Mucosa of stomach (tissue), 1 donor: ENCODE results near the gene PSMC3IP.
"Not testable (repeated sequence)": the region's sequence is repeated elsewhere in the genome, so short reads cannot be mapped to it uniquely, and the experiment has no call there.

Experiments
- H3K27me3 ChIP-seq: one replicate; pipeline ENCODE4 v1.7.0; 2013; ENCODE audit warnings: mild to moderate bottlenecking, low read length; ENCODE audit not compliant: control insufficient read depth, insufficient read depth
- H3K36me3 ChIP-seq: one replicate; pipeline ENCODE4 v1.7.0; 2013; ENCODE audit warnings: low read length; ENCODE audit not compliant: control insufficient read depth, insufficient read depth
- H3K4me1 ChIP-seq: one replicate; pipeline ENCODE4 v1.7.0; 2013; ENCODE audit warnings: mild to moderate bottlenecking, low read length; ENCODE audit not compliant: control insufficient read depth, insufficient read depth
- H3K4me3 ChIP-seq: one replicate; pipeline ENCODE4 v1.7.0; 2013; ENCODE audit warnings: low read length
- H3K9ac ChIP-seq: one replicate; pipeline ENCODE4 v1.7.0; 2013; ENCODE audit warnings: mild to moderate bottlenecking, low read length, moderate library complexity
- H3K9me3 ChIP-seq: one replicate; pipeline ENCODE4 v1.7.0; 2013; ENCODE audit warnings: mild to moderate bottlenecking, low read length, moderate library complexity; ENCODE audit not compliant: control insufficient read depth
- donor health status: Pancreatic carcinoma.

Gene PSMC3IP

DNA sequence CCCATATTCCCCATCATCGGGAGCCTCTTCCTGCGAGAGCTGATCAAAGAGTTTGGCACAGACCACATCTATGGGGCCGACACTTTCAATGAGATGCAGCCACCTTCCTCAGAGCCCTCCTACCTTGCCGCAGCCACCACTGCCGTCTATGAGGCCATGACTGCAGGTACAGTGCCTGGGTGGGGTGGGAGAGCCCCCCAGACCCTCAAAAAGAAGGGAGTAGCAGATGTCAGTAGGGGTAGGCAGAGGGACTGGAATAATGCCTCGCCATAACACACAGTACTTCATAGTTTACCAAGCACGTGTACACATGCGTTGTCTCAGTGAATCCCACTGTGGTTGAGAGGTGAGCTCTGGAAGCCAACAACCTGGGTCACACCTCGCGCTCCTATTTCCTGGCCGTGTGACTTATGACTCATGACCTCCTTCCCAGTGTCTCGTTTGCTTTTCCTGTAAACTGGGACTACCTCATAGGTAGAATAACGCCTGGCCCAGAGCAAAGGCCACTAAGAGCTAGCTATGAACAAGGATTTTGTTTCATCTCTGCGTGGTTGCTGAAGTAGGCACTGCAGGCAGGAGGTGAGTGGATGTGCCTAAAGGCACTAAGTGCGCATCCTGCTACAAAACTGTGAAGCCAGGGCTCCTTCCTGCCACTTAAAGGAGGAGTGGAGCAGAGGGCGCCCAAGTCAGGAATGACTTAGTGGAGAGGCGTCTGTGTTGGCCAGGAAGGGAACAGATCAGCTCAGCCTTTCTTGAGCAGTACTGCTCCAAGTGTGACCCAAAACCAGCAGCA is 36.3 kb downstream of the PSMC3IP start:
- Histone ChIP-seq H3K36me3 (no peaks in the 10 kb centered on the region), H3K4me3 (no peak overlapping the region), H3K9me3 (no peaks in the 10 kb centered on the region), H3K4me1 (peaks cover 31% of the 10 kb centered on the region), H3K27me3 (no peaks in the 10 kb centered on the region), H3K9ac (peak overlapping the region; percentile 49)

DNA sequence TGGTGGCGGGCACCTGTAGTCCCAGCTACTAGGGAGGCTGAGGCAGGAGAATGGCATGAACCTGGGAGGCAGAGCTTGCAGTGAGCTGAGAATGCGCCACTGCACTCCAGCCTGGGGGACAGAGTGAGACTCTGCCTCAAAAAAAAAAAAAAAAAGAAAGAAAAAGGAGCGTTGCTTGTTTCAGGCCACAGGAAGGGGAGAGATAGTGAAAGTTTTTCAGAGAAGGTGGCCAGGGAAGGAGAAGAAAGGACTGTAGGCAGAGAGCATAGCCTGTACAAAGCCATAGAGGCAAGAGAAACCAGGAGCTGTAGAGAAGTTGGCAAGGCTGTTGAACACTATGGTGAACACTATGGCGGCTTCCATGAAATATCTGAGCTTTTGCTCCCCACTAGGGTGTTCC is 37.0 kb downstream of the PSMC3IP start:
- H3K4me1 ChIP-seq = peaks cover 35% of the 10 kb centered on the region
- H3K27me3 ChIP-seq, H3K4me3 ChIP-seq, H3K9me3 ChIP-seq, H3K9ac ChIP-seq, H3K36me3 ChIP-seq: not testable (repeated sequence)

DNA sequence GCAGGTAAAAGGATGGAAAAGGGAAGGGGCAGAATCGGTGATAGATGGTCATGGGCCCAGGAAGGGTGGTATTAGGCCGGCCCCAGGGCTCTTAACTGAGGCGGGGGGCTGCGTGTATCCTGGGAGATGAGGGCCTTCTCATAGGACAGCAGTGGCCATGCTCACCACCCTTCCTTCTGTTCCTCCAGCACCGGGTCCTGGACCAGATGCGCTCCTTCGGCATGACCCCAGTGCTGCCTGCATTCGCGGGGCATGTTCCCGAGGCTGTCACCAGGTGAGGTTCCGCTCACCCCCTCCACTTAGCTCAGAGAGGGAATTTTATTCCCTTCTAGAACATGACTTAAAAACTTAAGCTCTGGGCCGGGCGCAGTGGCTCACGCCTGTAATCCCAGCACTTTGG is 39.0 kb downstream of the PSMC3IP start:
- Histone ChIP-seq H3K36me3 (no peaks in the 10 kb centered on the region), H3K9ac (no peak overlapping the region), H3K4me1 (peaks cover 42% of the 10 kb centered on the region), H3K4me3 (no peak overlapping the region), H3K9me3 (no peaks in the 10 kb centered on the region), H3K27me3 (no peaks in the 10 kb centered on the region)

DNA sequence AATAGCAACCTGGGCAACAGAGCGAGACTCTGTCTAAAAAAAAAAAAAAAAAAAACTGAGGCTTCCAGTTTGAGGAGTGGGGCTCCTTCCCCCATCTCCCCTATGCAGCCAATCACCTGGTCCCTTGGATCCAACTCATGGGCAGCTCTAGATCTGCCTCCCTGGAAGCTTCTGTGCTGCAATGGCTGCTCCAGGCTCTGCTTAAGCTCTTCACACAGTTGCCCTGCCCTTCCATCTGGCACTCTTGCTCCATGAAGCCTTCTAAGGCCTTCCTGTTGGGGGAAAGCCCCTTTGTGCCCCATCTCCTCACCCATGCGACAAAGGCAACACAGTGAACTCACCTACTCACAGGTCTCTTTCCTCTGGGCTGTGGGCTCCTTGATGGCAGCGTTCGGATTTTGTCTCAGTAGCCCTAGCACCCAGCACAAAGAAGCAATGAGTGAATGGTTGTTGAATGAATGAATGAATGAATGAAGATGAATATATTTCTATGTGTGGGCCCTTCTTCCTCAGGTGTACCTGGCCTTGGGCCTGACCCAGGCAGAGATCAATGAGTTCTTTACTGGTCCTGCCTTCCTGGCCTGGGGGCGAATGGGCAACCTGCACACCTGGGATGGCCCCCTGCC is 39.6 kb downstream of the PSMC3IP start:
- Histone ChIP-seq H3K9me3 (no peaks in the 10 kb centered on the region), H3K9ac (no peak overlapping the region), H3K36me3 (no peaks in the 10 kb centered on the region), H3K4me1 (peaks cover 42% of the 10 kb centered on the region), H3K4me3 (no peak overlapping the region), H3K27me3 (no peaks in the 10 kb centered on the region)

DNA sequence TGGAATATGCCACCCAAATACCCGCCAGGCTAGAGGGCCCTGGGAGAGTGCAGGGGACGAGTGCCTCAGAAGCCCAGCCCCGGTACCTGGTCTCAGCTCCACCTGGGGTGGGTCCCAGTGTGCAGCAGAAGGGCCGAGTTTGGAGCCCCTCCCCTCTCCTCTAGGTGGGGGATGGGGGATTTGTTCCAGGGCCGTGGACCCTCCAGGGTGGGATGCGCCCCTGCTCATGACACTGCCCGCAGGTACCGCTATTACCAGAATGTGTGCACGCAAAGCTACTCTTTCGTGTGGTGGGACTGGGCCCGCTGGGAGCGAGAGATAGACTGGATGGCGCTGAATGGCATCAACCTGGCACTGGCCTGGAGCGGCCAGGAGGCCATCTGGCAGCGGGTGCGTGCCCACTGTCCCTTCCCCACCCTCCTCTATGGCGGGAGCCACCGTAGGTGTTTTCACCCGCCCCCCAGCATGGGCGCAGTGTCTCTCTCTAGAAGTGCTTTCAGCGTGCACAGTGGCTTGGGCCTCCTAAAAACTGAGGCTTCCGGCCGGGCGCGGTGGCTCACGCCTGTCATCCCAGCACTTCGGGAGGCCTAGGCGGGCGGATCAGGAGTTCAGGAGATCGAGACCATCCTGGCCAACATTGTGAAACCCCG is 40.2 kb downstream of the PSMC3IP start:
- Histone ChIP-seq H3K4me1 (peaks cover 36% of the 10 kb centered on the region), H3K9me3 (no peaks in the 10 kb centered on the region), H3K27me3 (no peaks in the 10 kb centered on the region), H3K9ac (peak overlapping the region; percentile 49), H3K36me3 (no peaks in the 10 kb centered on the region), H3K4me3 (peak overlapping the region; percentile 31)

DNA sequence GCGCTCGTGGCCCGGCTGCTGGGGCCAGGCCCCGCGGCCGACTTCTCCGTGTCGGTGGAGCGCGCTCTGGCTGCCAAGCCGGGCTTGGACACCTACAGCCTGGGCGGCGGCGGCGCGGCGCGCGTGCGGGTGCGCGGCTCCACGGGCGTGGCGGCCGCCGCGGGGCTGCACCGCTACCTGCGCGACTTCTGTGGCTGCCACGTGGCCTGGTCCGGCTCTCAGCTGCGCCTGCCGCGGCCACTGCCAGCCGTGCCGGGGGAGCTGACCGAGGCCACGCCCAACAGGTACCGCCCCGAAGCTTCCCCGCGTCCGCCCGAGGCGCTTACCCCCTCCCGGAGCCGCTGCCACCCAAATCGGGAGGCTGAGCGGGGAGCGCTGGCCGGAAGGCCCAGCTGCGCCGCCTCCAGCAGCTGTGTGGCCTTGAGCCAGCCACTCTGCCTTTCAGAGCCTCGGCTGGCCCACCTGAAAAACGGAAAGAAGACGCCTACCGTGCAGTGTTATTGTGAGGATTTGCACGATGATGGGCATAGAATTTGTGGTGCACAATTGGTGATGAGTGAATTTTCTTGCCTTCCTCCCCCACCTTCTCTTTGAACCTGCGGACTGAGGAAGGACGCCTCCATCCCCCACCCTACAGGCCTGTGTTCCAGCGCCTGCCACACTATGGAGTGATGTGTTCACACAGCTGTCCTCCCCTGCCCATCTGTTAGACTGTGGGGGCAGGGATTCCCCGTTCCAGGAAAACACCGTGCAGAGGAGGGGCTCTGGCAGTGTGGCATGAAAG is 41.0 kb downstream of the PSMC3IP start:
- Histone ChIP-seq H3K9ac (peak overlapping the region; percentile 80), H3K4me1 (peaks cover 31% of the 10 kb centered on the region)

DNA sequence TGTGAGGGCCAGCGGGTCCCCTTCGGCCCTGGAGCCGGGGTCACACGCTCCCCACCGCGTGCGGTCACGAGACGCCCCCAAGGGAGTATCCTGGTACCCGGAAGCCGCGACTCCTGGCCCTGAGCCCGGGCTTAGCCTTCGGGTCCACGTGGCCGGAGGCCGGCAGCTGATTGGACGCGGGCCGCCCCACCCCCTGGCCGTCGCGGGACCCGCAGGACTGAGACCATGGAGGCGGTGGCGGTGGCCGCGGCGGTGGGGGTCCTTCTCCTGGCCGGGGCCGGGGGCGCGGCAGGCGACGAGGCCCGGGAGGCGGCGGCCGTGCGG is 41.5 kb downstream of the PSMC3IP start, which contains the start of gene NAGLU:
NAGLU (plus strand) TSS at position 194 of the 324 bp plus-strand sequence; CDS start at position 226, 32 bp downstream.
- Histone ChIP-seq H3K9me3 (no peaks in the 10 kb centered on the region), H3K36me3 (no peaks in the 10 kb centered on the region), H3K4me1 (peaks cover 31% of the 10 kb centered on the region), H3K9ac (peak within 1 kb of the TSS; percentile 80), H3K4me3 (peak within 1 kb of the TSS; percentile 57), H3K27me3 (no peaks in the 10 kb centered on the region)

More for the DNA sequence above, 41.0 kb downstream of the PSMC3IP start:
- Histone ChIP-seq H3K36me3 (no peaks in the 10 kb centered on the region), H3K27me3 (no peaks in the 10 kb centered on the region), H3K9me3 (no peaks in the 10 kb centered on the region), H3K4me3 (peak overlapping the region; percentile 31)

DNA sequence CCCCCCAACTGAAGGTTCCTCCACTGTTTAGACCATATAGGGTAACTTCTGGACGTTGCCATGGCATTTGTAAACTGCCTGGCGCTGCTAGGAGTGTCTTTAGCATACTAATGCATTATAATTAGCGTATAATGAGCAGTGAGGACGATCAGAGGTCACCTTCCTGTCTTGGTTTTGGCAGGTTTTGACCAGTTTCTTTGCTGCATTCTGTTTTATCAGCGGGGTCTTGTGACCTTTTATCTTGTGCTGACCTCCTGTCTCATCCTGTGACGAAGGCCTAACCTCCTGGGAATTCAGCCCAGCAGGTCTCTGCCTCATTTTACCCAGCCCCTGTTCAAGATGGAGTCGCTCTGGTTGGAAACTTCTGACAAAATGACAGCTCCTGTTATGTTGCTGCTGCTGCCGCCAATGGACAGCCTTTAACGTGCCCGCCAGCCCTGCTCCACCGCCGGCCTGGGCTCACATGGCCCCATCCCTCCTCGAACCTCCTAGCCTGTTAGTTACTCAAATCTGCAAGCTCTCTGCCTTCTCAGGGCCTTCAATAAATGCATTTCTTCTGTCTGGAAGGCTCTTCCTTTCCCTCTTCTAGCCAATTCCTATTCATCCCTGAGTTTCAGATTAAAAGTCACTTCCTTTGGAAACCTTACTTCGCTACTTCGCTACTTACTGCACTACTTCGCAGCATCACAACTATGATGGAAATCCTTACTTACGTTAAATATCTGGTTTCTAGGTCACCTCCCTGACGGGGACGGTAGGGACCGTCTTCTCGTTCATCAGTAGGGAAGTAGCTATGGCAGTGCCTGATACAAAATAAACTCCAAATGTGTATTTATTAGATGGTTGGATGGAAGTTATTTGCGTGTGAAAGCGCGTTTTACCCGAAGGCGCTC is 42.1 kb downstream of the PSMC3IP start:
- Histone ChIP-seq H3K27me3 (no peaks in the 10 kb centered on the region), H3K36me3 (no peaks in the 10 kb centered on the region), H3K9ac (peak overlapping the region; percentile 80), H3K9me3 (no peaks in the 10 kb centered on the region), H3K4me3 (peak overlapping the region; percentile 57), H3K4me1 (peaks cover 31% of the 10 kb centered on the region)

DNA sequence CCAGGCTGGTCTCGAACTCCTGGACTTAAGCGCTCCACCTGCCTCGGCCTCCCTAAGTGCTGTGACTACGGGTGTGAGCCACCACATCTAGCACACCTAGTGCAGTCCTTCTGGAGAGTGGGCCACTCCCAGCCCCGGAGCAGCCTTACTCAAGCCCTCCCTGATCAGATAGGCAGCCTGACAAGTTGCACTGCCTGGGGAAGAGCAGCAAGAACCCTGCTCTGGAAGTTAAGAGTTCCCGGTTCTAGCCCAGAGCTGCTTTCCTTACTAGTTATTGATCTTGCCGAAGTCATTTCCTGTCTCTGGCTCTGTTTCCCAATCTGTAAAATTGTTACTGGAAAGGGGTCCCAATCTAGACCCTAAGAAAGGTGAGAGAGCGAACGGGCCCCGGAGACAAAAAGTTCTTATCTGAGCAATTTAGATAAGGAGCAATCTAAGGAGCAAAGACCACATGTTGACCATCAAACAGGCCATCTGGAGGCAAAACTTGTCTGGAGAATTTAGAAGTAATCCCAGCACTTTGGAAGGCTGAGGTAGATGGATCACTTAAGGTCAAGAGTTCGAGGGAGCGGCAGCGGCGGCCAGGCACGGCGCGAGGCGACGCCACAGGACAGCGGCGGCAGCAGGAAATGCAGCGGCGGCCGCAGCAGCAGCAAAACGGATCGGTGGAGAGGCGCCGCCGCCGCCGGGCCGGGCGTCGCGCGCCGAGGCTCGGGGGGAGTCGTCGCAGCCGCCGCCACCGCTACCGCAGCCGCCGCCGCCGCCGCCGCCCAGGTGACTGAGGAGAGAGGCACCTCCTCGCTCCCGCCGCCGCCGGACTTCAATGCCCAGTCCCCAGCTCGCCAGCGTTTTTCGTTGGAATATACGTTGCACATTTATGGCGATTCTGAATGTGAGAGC is 45.8 kb downstream of the PSMC3IP start:
- H3K27me3 ChIP-seq = no peaks in the 10 kb centered on the region
- H3K4me1 ChIP-seq = peaks cover 29% of the 10 kb centered on the region
- no peaks in the 10 kb centered on the region for H3K9me3 ChIP-seq
- no peaks in the 10 kb centered on the region for H3K36me3 ChIP-seq
- H3K9ac ChIP-seq = peak overlapping the region; percentile 20
- H3K4me3 ChIP-seq = no peak overlapping the region

DNA sequence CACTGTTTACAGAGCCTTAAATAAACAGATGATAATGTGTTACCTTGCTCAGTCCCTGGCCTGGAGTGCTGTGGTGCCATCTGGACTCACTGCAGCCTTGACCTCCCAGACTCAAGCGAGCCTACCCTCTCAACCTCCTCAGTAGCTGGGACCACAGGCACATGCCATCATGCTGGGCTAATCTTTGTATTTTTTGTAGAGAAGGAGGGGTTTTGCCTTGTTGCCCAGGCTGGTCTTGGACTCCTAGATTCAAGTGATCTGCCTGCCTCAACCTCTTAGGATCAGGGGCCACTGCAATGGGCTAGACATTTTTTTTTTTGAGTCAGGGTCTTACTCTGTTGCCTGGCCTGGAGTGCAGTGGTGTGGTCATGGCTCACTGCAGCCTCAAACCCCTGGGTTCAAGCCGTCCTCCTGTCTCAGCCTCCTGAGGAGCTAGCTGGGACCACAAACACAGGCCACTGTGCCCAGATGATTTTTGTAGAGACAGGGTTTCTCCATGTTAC is 46.5 kb downstream of the PSMC3IP start:
- peaks cover 29% of the 10 kb centered on the region for H3K4me1 ChIP-seq
- no peaks in the 10 kb centered on the region for H3K36me3 ChIP-seq
- H3K9me3 ChIP-seq = no peaks in the 10 kb centered on the region
- H3K27me3 ChIP-seq = no peaks in the 10 kb centered on the region
- H3K9ac ChIP-seq = no peak overlapping the region
- no peak overlapping the region for H3K4me3 ChIP-seq
